Liver (tissue), 9 donors: ENCODE results near the gene IMPA2. TPM values are rescaled to one million over a fixed set of nuclear protein-coding genes. Genes with fewer than 3 reads are reported as not detected.

Source experiments
- DNase-seq: peaks from one replicate; pipeline ENCODE4 v3.0.0-alpha.2; 2017; ENCODE audit warnings: low spot score
- H3K27ac ChIP-seq, 2 donors: one replicate each; pipeline ENCODE4 v1.7.0; 2013; ENCODE audit warnings: inconsistent platforms in 2 of 2, low read length in 2 of 2, control low read depth in 1 of 2, low read depth in 1 of 2, mild to moderate bottlenecking in 1 of 2
- H3K27me3 ChIP-seq, 4 donors: one replicate each; pipeline versions ENCODE4 v1.6.1 to v1.7.0; 2013; ENCODE audit warnings: low read length in 3 of 4, inconsistent platforms in 1 of 4, mild to moderate bottlenecking in 1 of 4, moderate library complexity in 1 of 4; ENCODE audit not compliant: control insufficient read depth in 4 of 4, insufficient read depth in 4 of 4
- H3K36me3 ChIP-seq, 4 donors: one replicate each; pipeline versions ENCODE4 v1.6.1 to v1.7.0; 2013; ENCODE audit warnings: low read length in 3 of 4, mild to moderate bottlenecking in 3 of 4, low read depth in 1 of 4, moderate library complexity in 1 of 4; ENCODE audit not compliant: control insufficient read depth in 4 of 4, insufficient read depth in 3 of 4
- H3K4me1 ChIP-seq, 4 donors: one replicate each; pipeline versions ENCODE4 v1.6.1 to v1.7.0; 2013; ENCODE audit warnings: low read length in 3 of 4, mild to moderate bottlenecking in 3 of 4, moderate library complexity in 1 of 4; ENCODE audit not compliant: control insufficient read depth in 4 of 4, insufficient read depth in 4 of 4
- H3K4me3 ChIP-seq, 3 donors: one replicate each; pipeline versions ENCODE4 v1.6.1 to v1.7.0; 2013; ENCODE audit warnings: low read length in 3 of 3, control low read depth in 1 of 3, low read depth in 1 of 3, mild to moderate bottlenecking in 1 of 3
- H3K9ac ChIP-seq, 2 donors: one replicate each; pipeline ENCODE4 v1.7.0; 2013; ENCODE audit warnings: low read length in 2 of 2, mild to moderate bottlenecking in 2 of 2, moderate library complexity in 2 of 2, control low read depth in 1 of 2, low read depth in 1 of 2
- H3K9me3 ChIP-seq, 4 donors: one replicate each; pipeline versions ENCODE4 v1.6.1 to v1.7.0; 2013; ENCODE audit warnings: low read length in 3 of 4; ENCODE audit not compliant: control insufficient read depth in 4 of 4
- EGR1 ChIP-seq, 2 donors: IDR thresholded peaks; 2 replicates each; pipeline ENCODE4 v1.6.1; 2016 to 2018; ENCODE audit warnings: antibody characterized with exemption in 2 of 2, low read depth in 2 of 2
- FOXA1 ChIP-seq: IDR thresholded peaks from 2 replicates; pipeline ENCODE4 v1.6.1; 2016; ENCODE audit warnings: antibody characterized with exemption
- FOXA2 ChIP-seq: IDR thresholded peaks from 2 replicates; pipeline ENCODE4 v1.6.1; 2016; ENCODE audit warnings: antibody characterized with exemption
- HNF4A ChIP-seq, 2 donors: conservative IDR thresholded peaks; 2 replicates each; pipeline ENCODE4 v1.6.1; 2016; ENCODE audit warnings: antibody characterized with exemption in 2 of 2, mild to moderate bottlenecking in 2 of 2
- JUND ChIP-seq, 2 donors: IDR thresholded peaks; 2 replicates each; pipeline ENCODE4 v1.6.1; 2016; ENCODE audit warnings: antibody characterized with exemption in 2 of 2
- NR2F2 ChIP-seq: IDR thresholded peaks from 2 replicates; pipeline ENCODE4 v1.6.1; 2016; ENCODE audit warnings: antibody characterized with exemption
- RAD21 ChIP-seq, 2 donors: IDR thresholded peaks; 2 replicates each; pipeline ENCODE4 v1.6.1; 2016; ENCODE audit warnings: antibody characterized with exemption in 2 of 2, mild to moderate bottlenecking in 2 of 2
- RXRA ChIP-seq, 2 donors: IDR thresholded peaks; 2 replicates each; pipeline ENCODE4 v1.6.1; 2017 to 2018; ENCODE audit warnings: antibody characterized with exemption in 2 of 2, mild to moderate bottlenecking in 1 of 2
- SP1 ChIP-seq: IDR thresholded peaks from 2 replicates; pipeline ENCODE4 v1.6.1; 2018; ENCODE audit warnings: antibody characterized with exemption, mild to moderate bottlenecking
- TAF1 ChIP-seq: conservative IDR thresholded peaks from 2 replicates; pipeline ENCODE4 v1.6.1; 2016; ENCODE audit warnings: antibody characterized with exemption, mild to moderate bottlenecking
- WGBS: extraction: QIAGEN DNeasy Blood & Tissue Kit; methylation state at CpG from one replicate; pipeline ENCODE4 v1.1.7; 2013; 5-methylcytosine and 5-hydroxymethylcytosine counted together
- polyA plus RNA-seq, 2 donors: library from polyadenylated mRNA; stranded (reverse) in 1 of 2; unstranded in 1 of 2; fragments of 200-250 nt in 1 of 2; fragments of >200 nt in 1 of 2; fragmentation: Nextera tagmentation in 1 of 2; extraction: Ambion mirVana in 1 of 2; gene quantifications; one replicate each; pipeline versions ENCODE4 v1.2.1 to v1.2.3, GENCODE V29; 2013 to 2015
- total RNA-seq, 2 donors: library from RNA; depleted of rRNA; stranded (reverse); fragments of >200 nt; gene quantifications; one replicate each; pipeline ENCODE4 v1.2.3, GENCODE V29; 2014
- TF ChIP-seq, protein P1 (sequence below): fragments of 150-350 bp; IDR thresholded peaks from 2 replicates; pipeline ENCODE4 v1.5.1; 2017; ENCODE audit warnings: improper control_type of control experiment, low read depth, low read length; ENCODE audit not compliant: missing input control
- TF ChIP-seq, protein P2 (sequence below): IDR thresholded peaks from 2 replicates; pipeline ENCODE4 v1.6.1; 2016; ENCODE audit warnings: antibody characterized with exemption
- TF ChIP-seq, protein P3 (sequence below): IDR thresholded peaks from 2 replicates; pipeline ENCODE4 v1.6.1; 2016; ENCODE audit warnings: antibody characterized with exemption, mild to moderate bottlenecking
- TF ChIP-seq, protein P4 (sequence below): IDR thresholded peaks from 2 replicates; pipeline ENCODE4 v1.6.1; 2016; ENCODE audit warnings: antibody characterized with exemption
- donor health status: healthy.
- donor health status: healthy.
- donor health status: healthy.
- donor health status: healthy.
- donor health status: healthy.

IMPA2 gene
- total and polyA plus RNA-seq, 4 donors: 27.5 to 55.8 (median 48.2) TPM

DNA sequence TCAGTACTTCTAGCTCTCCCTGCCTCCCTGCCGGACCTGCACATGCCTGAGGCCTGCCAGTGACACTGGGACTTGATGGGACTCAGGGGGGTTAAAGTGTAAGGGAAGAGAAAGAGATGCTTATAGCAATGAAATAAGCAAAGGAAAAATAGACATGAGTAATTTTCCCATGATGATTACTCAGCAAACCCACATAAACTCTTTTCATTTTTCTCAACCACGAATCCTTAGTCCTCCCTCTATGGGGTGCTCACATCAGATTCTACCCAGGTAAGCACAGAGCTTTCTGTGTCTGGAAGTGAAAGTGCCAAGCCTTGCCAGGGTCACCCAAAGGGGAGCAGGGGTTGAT, 67.5 kb downstream of the IMPA2 start (continued):
- TF ChIP-seq, protein P1, sequence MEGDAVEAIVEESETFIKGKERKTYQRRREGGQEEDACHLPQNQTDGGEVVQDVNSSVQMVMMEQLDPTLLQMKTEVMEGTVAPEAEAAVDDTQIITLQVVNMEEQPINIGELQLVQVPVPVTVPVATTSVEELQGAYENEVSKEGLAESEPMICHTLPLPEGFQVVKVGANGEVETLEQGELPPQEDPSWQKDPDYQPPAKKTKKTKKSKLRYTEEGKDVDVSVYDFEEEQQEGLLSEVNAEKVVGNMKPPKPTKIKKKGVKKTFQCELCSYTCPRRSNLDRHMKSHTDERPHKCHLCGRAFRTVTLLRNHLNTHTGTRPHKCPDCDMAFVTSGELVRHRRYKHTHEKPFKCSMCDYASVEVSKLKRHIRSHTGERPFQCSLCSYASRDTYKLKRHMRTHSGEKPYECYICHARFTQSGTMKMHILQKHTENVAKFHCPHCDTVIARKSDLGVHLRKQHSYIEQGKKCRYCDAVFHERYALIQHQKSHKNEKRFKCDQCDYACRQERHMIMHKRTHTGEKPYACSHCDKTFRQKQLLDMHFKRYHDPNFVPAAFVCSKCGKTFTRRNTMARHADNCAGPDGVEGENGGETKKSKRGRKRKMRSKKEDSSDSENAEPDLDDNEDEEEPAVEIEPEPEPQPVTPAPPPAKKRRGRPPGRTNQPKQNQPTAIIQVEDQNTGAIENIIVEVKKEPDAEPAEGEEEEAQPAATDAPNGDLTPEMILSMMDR: no peak
- TF ChIP-seq EGR1 (IDR thresholded peaks at IDR 0.05; ENCODE audit: low read depth in 2 of 2) (no peak), NR2F2 (no peak), FOXA2 (no peak), FOXA1 (no peak), JUND (IDR thresholded peaks at IDR 0.05) (no peak), SP1 (no peak), HNF4A (conservative IDR thresholded peaks at IDR 0.05) (no peak)
- TF ChIP-seq, protein P2, sequence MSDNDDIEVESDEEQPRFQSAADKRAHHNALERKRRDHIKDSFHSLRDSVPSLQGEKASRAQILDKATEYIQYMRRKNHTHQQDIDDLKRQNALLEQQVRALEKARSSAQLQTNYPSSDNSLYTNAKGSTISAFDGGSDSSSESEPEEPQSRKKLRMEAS: no peak

DNA sequence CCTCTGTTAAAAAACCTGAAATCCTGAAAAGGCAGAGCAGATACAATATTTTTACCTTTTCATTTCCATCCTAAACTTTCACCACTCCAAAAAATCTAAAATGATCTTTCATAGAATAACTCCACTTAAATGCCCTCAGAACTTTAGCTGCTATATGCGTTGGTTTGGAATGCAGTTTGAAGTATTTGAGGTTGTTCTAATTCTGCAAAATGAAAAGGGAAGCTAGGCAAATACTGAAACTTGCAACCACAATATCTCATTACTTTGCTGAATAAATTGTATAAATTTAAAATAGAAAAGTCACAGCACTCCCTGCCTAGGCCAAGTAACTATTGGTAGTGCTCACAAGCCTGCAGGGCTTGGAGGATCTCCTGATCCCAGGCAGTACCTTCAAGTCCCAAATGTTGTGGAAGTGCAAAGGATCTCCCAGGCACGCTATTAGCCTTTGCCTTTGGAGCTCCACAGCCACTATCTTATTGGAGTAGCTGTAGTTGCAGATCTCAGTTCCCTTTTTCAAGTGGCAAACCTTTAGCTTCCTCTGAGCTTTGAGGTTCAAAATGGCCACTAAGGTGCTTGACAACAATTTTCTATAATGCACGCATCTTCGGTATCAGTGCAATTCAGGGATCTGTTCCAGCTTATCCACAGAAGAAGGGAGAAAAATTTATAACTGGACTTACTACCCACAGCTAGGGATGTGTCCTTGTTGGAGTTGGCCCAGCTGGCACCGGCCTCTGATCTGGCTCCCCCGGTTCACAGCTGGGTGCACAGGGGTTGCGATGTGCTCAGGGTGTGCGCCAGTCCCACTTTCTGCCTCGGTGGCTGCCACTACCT, 68.9 kb downstream of the IMPA2 start:
- no peak for DNase-seq
- Histone ChIP-seq H3K9me3 (no peaks in the 10 kb centered on the region), H3K27ac (no peak overlapping the region), H3K4me1 (no peaks in the 10 kb centered on the region), H3K4me3 (no peak overlapping the region), H3K27me3 (no peaks in the 10 kb centered on the region), H3K36me3 (no peaks in the 10 kb centered on the region), H3K9ac (no peak overlapping the region)
- WGBS: 73% methylated on average over 9 of the region's 9 CpGs
- TF ChIP-seq TAF1 (no peak), RXRA (IDR thresholded peaks at IDR 0.05) (no peak), HNF4A (conservative IDR thresholded peaks at IDR 0.05) (no peak), RAD21 (IDR thresholded peaks at IDR 0.05) (no peak), NR2F2 (no peak), FOXA2 (no peak), FOXA1 (no peak)
- TF ChIP-seq, protein P3, sequence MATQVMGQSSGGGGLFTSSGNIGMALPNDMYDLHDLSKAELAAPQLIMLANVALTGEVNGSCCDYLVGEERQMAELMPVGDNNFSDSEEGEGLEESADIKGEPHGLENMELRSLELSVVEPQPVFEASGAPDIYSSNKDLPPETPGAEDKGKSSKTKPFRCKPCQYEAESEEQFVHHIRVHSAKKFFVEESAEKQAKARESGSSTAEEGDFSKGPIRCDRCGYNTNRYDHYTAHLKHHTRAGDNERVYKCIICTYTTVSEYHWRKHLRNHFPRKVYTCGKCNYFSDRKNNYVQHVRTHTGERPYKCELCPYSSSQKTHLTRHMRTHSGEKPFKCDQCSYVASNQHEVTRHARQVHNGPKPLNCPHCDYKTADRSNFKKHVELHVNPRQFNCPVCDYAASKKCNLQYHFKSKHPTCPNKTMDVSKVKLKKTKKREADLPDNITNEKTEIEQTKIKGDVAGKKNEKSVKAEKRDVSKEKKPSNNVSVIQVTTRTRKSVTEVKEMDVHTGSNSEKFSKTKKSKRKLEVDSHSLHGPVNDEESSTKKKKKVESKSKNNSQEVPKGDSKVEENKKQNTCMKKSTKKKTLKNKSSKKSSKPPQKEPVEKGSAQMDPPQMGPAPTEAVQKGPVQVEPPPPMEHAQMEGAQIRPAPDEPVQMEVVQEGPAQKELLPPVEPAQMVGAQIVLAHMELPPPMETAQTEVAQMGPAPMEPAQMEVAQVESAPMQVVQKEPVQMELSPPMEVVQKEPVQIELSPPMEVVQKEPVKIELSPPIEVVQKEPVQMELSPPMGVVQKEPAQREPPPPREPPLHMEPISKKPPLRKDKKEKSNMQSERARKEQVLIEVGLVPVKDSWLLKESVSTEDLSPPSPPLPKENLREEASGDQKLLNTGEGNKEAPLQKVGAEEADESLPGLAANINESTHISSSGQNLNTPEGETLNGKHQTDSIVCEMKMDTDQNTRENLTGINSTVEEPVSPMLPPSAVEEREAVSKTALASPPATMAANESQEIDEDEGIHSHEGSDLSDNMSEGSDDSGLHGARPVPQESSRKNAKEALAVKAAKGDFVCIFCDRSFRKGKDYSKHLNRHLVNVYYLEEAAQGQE: no peak
- TF ChIP-seq, protein P2: no peak
- TF ChIP-seq, protein P4, sequence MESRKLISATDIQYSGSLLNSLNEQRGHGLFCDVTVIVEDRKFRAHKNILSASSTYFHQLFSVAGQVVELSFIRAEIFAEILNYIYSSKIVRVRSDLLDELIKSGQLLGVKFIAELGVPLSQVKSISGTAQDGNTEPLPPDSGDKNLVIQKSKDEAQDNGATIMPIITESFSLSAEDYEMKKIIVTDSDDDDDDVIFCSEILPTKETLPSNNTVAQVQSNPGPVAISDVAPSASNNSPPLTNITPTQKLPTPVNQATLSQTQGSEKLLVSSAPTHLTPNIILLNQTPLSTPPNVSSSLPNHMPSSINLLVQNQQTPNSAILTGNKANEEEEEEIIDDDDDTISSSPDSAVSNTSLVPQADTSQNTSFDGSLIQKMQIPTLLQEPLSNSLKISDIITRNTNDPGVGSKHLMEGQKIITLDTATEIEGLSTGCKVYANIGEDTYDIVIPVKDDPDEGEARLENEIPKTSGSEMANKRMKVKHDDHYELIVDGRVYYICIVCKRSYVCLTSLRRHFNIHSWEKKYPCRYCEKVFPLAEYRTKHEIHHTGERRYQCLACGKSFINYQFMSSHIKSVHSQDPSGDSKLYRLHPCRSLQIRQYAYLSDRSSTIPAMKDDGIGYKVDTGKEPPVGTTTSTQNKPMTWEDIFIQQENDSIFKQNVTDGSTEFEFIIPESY: no peak
